Measurements from ENCODE around the gene PRR18. TPM values are rescaled to one million over a fixed set of nuclear protein-coding genes. Genes with fewer than 3 reads are reported as not detected.

PRR18 gene
- total RNA-seq, 3 donors from 2014 or later (not counting 1 experiment from before 2014, with no cell fraction given), result not detected

DNA sequence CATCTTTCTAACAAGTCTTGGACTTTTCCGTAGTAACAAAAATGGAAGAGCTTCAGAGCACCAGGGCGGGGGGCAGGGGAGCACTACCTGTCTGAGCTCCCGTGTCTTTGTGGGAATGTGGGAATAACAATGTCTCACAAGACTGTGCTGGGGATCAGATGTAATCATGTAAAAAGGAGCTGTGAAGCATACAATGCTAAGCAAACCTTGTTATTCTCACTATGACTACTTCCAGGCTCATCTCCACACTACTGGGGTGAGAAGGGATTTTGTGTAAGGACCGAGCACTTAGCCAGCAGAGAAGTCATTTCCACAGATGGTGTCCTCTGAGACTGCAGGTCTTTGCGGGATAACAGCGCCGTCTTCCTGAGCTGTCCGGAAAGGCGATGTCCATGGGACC is 27.1 kb downstream of the PRR18 start:
- Mint-ChIP-seq H3K9me3 (no peaks in the 10 kb centered on the region), H3K4me3 (no peak overlapping the region), H3K27ac (no peak overlapping the region), H3K36me3 (no peaks in the 10 kb centered on the region), H3K27me3 (ENCODE audit: low read depth in 2 of 2) (peaks cover 27 to 30% of the 10 kb centered on the region in 2 donors), H3K4me1 (peaks cover 0 to 1% of the 10 kb centered on the region in 2 donors)
- no peak for TF ChIP-seq CTCF (IDR thresholded peaks at IDR 0.05)
- no peak for DNase-seq
- Histone ChIP-seq H3K27me3 (ENCODE audit: control insufficient read depth, insufficient read depth, low read length) (no peaks in the 10 kb centered on the region), H3K36me3 (ENCODE audit: control insufficient read depth, insufficient read depth, low read length) (no peaks in the 10 kb centered on the region), H3K4me1 (ENCODE audit: control insufficient read depth, insufficient read depth, low read length) (no peaks in the 10 kb centered on the region), H3K27ac (ENCODE audit: low read length) (no peak overlapping the region), H3K4me3 (ENCODE audit: low read length) (no peak overlapping the region), H3K9me3 (ENCODE audit: control insufficient read depth, insufficient read depth, low read length) (no peaks in the 10 kb centered on the region)
- no peak for ATAC-seq
- WGBS (ENCODE audit: insufficient coverage), result 93% methylated on average over 9 of the region's 9 CpGs
- intact Hi-C loops (cut with micrococcal nuclease), result no loop called here

DNA sequence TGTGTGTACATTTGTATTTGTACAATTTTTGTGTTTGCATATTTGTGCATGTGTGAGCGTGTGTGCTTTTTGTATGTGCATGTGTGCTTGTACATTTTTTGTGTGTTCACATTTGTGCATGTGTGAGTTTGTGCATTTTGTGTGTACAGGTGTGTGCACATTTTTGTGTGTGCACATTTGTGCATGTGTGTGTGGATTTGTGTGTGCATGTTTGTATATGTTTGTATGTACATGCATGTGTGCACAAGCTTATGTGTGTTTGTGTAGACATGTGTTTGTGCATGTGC is 28.9 kb downstream of the PRR18 start:
- TF ChIP-seq CTCF (IDR thresholded peaks at IDR 0.05), result no peak
- peaks cover 8 to 9% of the 10 kb centered on the region in 2 donors for H3K4me1 Mint-ChIP-seq
- Histone ChIP-seq H3K4me1 (ENCODE audit: control insufficient read depth, insufficient read depth, low read length) (peaks cover 2% of the 10 kb centered on the region), H3K4me3 (ENCODE audit: low read length) (no peak overlapping the region), H3K27me3 (ENCODE audit: control insufficient read depth, insufficient read depth, low read length) (no peaks in the 10 kb centered on the region), H3K36me3 (ENCODE audit: control insufficient read depth, insufficient read depth, low read length) (no peaks in the 10 kb centered on the region), H3K9me3 (ENCODE audit: control insufficient read depth, insufficient read depth, low read length) (no peaks in the 10 kb centered on the region), H3K27ac (ENCODE audit: low read length) (no peak overlapping the region)
- H3K27me3 Mint-ChIP-seq (ENCODE audit: low read depth in 2 of 2), result peaks cover 27 to 35% of the 10 kb centered on the region in 2 donors
- DNase-seq (no peak), ATAC-seq (no peak)
- H3K27ac Mint-ChIP-seq, result no peak overlapping the region
- no peak overlapping the region for H3K4me3 Mint-ChIP-seq
- WGBS (ENCODE audit: insufficient coverage), result 97% methylated on average over 1 of the region's 1 CpG
- H3K36me3 Mint-ChIP-seq, result no peaks in the 10 kb centered on the region
- intact Hi-C loops (cut with micrococcal nuclease), result loop anchor here (5.0 to 10.0 kb wide), 2 partner anchors 42 to 205 kb away; no protein-coding TSS in a partner anchor
- no peaks in the 10 kb centered on the region for H3K9me3 Mint-ChIP-seq

- Histone ChIP-seq H3K27ac (ENCODE audit: low read length) (no peak overlapping the region), H3K36me3 (ENCODE audit: control insufficient read depth, insufficient read depth, low read length) (no peaks in the 10 kb centered on the region), H3K4me1 (ENCODE audit: control insufficient read depth, insufficient read depth, low read length) (peaks cover 2% of the 10 kb centered on the region), H3K27me3 (ENCODE audit: control insufficient read depth, insufficient read depth, low read length) (no peaks in the 10 kb centered on the region), H3K4me3 (ENCODE audit: low read length) (no peak overlapping the region), H3K9me3 (ENCODE audit: control insufficient read depth, insufficient read depth, low read length) (no peaks in the 10 kb centered on the region)
- no peak overlapping the region for H3K27ac Mint-ChIP-seq
- H3K27me3 Mint-ChIP-seq (ENCODE audit: low read depth in 2 of 2), result peaks cover 27 to 35% of the 10 kb centered on the region in 2 donors
- peaks cover 8 to 9% of the 10 kb centered on the region in 2 donors for H3K4me1 Mint-ChIP-seq
- WGBS (ENCODE audit: insufficient coverage), result 77% methylated on average over 7 of the region's 8 CpGs
- DNase-seq, result no peak
- intact Hi-C loops (cut with micrococcal nuclease), result loop anchor here (5.0 to 10.0 kb wide), 2 partner anchors 41 to 206 kb away; no protein-coding TSS in a partner anchor
- H3K4me3 Mint-ChIP-seq, result no peak overlapping the region
- TF ChIP-seq CTCF (IDR thresholded peaks at IDR 0.05), result no peak
- no peak for ATAC-seq
- H3K9me3 Mint-ChIP-seq, result no peaks in the 10 kb centered on the region
- no peaks in the 10 kb centered on the region for H3K36me3 Mint-ChIP-seq
Measured at GRCh38 chr6:166278579-166279392, 29.4 kb downstream of the PRR18 start.
